ENCODE measurements around the gene SORCS3.
A peak's percentile ranks its signal among the peaks of the same experiment; 100 is the strongest.
"Not testable (repeated sequence)": the region's sequence is repeated elsewhere in the genome, so short reads cannot be mapped to it uniquely, and the experiment has no call there.

The SORCS3 gene

GRCh38 chr10:104706886-104707285, 65.8 kb downstream of the SORCS3 start:
- DNase-seq (ENCODE audit: low read depth) = no peak
- TF ChIP-seq, protein P1, sequence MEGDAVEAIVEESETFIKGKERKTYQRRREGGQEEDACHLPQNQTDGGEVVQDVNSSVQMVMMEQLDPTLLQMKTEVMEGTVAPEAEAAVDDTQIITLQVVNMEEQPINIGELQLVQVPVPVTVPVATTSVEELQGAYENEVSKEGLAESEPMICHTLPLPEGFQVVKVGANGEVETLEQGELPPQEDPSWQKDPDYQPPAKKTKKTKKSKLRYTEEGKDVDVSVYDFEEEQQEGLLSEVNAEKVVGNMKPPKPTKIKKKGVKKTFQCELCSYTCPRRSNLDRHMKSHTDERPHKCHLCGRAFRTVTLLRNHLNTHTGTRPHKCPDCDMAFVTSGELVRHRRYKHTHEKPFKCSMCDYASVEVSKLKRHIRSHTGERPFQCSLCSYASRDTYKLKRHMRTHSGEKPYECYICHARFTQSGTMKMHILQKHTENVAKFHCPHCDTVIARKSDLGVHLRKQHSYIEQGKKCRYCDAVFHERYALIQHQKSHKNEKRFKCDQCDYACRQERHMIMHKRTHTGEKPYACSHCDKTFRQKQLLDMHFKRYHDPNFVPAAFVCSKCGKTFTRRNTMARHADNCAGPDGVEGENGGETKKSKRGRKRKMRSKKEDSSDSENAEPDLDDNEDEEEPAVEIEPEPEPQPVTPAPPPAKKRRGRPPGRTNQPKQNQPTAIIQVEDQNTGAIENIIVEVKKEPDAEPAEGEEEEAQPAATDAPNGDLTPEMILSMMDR (IDR thresholded peaks at IDR 0.05; ENCODE audit: insufficient read depth, low read depth, low read length, missing control alignments) = no peak
- H3K4me3 ChIP-seq (ENCODE audit: low read length) = no peak overlapping the region

DNA sequence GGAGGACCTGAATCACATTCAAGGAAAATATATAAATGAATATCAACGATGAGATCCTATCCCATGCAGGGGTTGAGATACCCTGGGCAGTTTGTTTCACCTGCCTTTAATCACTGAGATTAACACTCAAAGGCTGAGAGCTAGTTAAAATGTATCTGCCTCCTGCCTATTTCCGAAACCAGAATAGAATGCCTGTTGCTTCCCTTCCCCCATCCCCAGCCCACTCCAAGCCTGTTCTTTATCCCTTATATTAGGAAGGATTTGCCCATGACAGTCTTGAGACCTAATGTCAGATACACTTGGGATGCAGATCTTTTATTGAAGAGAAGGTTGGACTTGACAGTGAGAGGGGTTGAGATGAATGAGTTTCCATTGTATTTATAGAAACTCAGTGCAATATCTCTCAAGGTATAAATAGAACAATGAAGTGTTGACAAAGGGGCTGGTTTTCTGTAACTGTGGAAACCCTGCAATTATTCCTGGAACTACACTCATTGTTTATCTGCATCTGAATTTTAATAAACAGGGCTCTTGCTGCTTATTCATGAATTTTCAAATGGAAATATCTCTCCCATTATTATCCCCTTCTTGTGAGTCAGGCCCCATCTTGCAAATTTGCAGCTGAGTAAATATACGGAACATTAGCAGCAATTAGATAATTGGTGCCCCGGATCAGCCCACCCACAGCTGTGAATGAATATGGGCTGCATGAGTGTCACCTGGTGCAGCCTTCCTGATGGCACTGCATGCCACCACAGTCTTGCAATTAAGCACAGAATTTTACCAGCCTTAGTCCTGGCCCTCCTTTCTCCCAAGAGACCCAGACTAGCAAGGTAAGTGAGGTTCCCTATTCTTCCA, 66.7 kb downstream of the SORCS3 start:
- TF ChIP-seq, protein P1 (IDR thresholded peaks at IDR 0.05; ENCODE audit: insufficient read depth, low read depth, low read length, missing control alignments) = no peak
- no peak overlapping the region for H3K4me3 ChIP-seq (ENCODE audit: low read length)
- no peak for DNase-seq (ENCODE audit: low read depth)

DNA sequence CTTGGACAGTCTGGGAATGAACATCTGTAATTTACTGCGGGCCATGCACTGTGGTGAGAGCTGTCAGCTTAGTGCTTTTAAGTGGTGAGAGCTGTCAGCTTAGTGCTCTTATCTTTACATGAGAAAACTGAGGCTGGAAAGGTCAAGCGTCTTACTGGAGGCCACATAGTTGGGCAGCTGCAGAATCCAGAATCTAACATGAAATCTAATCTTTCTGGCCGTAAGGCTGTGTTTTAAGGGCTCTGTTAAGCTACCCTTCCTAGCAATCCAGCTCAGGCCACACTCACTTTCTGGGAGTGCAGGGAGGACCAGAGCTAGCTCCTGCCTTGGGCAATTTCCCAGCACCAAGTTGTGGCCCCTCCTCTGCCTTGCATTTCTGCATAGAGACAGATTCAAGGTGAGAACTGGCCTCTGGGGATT, 70.2 kb downstream of the SORCS3 start:
- TF ChIP-seq, protein P1 (IDR thresholded peaks at IDR 0.05; ENCODE audit: insufficient read depth, low read depth, low read length, missing control alignments) = no peak
- no peak overlapping the region for H3K4me3 ChIP-seq (ENCODE audit: low read length)
- no peak for DNase-seq (ENCODE audit: low read depth)

GRCh38 chr10:104730593-104730992, 89.5 kb downstream of the SORCS3 start:
- H3K4me3 ChIP-seq (ENCODE audit: low read length); DNase-seq (ENCODE audit: low read depth): not testable (repeated sequence)

DNA sequence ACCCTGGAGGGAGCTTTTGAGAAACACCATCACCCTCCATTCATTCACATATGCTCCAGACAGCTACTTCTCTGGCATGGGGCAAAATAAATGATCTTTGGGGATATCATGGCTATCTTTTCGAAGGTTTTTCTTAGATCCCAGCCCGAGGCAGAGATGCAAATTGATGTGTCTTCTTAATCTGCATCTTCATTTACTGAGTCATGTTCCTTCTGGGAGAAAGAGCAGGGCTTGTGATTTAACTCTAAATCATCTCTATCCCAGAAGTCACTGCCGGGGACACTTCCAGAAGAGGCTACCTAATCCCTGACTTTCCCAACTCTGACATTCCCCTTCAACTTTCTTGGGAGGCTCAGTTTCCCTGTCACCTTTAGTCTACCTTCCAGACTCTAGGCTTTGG, 90.1 kb downstream of the SORCS3 start:
- DNase-seq (ENCODE audit: low read depth) = no peak
- H3K4me3 ChIP-seq (ENCODE audit: low read length) = no peak overlapping the region
- TF ChIP-seq, protein P1 (IDR thresholded peaks at IDR 0.05; ENCODE audit: insufficient read depth, low read depth, low read length, missing control alignments) = no peak

DNA sequence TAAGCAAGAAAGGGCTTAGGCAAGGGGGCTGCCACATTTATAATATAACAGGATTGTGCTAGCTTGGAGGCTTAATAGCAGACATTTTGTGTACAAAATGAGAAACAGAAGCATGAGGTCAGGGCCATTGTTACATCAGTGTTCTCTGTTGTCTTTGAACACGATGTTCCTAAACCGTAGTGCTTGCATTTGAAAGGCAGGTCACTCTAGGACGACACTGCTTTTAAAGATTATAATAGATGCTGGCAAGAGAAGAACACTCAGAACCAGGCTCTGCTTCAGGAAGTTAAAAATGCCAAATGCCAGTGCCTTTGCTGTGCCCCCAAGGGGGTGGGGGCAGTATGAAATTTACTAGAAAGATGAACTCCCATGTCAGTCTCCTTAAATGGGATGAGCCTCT, 91.1 kb downstream of the SORCS3 start:
- TF ChIP-seq, protein P1 (IDR thresholded peaks at IDR 0.05; ENCODE audit: insufficient read depth, low read depth, low read length, missing control alignments) = no peak
- H3K4me3 ChIP-seq (ENCODE audit: low read length) = no peak overlapping the region
- no peak for DNase-seq (ENCODE audit: low read depth)

DNA sequence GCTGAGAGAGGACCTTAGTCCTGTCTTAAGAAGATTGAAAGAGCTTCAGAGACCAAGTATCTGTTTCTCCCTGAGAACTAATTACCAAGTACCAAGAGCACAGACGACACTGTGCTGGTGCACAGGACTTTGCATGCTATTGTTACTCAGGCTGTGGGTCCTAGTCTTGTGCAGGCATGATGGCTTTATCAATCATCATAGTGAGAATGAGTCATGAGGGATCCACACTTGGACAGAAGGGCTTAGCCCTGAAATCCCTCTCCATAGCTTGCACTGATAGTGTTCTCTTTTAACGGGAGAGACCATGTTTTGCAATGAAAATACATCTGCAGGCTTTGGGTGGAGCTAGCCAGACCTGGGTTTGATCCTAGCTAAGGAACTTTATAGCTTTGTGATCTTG, 93.3 kb downstream of the SORCS3 start:
- H3K4me3 ChIP-seq (ENCODE audit: low read length) = no peak overlapping the region
- TF ChIP-seq, protein P1 (IDR thresholded peaks at IDR 0.05; ENCODE audit: insufficient read depth, low read depth, low read length, missing control alignments) = no peak
- peak; percentile 42 for DNase-seq (ENCODE audit: low read depth)

Measured in epithelial cell of esophagus (primary cell).